Measurements from ENCODE around the gene RASSF7.
A peak's percentile ranks its signal among the peaks of the same experiment; 100 is the strongest.
"Not testable (repeated sequence)": the region's sequence is repeated elsewhere in the genome, so short reads cannot be mapped to it uniquely, and the experiment has no call there.

The RASSF7 gene

DNA sequence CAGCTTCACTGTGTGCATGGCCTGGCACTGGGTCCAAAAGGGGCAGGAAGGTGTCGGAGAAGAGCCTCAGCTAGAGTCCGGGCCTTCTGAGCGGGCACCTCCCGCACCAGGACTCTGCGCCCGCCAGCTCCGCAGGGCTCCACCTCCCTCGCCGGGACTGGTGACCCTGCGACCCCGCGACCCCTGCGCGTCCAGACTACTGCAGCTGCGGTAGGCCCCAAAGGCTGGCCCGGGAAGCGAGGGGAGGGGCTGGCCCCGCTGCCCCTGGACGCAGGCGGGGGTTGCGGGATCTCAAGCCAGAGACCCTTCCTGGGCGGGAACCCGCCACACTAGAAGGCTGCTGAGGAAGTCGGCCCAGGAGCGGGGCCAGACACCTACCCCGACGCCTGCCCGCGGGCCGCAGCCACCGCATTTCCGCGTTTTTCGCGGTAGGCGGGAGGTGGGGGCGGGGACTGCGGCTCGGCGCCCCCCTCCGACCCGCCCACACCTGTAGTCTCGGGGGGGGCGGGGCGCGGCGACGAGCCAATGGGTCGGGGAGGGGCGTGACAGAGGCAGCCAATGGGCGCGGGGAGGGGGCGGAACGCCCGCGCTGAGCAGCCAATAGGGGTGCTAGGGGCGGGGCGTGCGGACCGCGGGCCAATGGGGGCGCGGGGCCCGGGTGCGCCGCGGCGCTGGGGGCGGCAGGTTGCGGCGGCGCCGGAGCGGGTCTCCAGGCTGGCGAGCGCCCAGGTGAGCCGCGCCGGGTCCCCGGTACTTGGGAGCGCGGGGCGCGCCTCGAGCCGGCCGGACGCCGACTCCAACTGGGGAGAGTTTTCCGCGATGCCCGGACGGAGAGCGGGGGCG, at the start of gene RASSF7, which contains the start of gene LMNTD2:
RASSF7 (plus strand) TSS at position 666 of the 843 bp plus-strand sequence. CDS start 799 bp downstream, outside the sequence.
LMNTD2 (minus strand) TSS at position 434 of the 843 bp plus-strand sequence; CDS start at position 412, 22 bp downstream.
- peak; percentile 87 for DNase-seq (ENCODE audit: low read depth)

DNA sequence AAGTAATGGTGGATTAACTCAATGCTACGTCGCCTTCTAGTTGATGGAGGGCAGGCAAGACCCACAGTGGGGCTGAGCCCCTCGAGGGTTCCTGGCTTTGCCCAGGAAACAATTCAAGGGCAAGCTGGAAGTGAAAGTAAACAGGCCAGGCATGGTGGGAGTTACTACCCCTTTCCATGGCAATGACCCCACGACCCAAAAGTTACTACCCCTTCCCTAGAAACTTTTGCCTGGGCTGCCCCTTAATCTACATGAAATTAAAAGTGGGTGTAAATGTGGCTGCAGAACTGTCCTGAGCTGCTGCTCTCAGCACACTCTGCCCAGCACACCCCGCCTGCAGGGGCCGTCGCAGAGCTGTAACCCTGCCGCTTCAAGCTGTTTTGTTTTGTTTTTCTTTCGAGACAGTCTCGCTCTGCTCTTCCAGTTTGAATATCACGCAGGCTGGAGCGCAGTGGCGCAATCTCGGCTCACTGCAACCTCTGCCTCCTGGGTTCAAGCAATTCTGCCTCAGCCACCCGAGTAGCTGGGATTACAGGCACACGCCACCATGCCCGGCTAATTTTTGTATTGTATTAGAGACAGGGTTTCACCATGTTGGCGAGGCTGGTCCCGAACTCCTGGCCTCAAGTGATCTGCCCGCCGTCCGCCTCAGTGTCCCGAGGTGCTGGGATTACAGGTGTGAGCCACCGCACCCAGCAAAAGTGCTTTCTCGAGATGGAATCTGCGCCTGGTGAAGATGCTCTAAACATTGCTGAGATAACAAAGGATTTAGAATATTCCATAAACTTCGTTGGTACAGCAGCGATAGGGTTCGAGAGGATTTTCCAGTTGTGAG, 47.8 kb upstream of the RASSF7 start:
- DNase-seq (ENCODE audit: low read depth) = no peak

GRCh38 chr11:514606-515005, 46.2 kb upstream of the RASSF7 start:
- no peak for DNase-seq (ENCODE audit: low read depth)

GRCh38 chr11:515131-515530, 45.6 kb upstream of the RASSF7 start:
- DNase-seq (ENCODE audit: low read depth) = no peak

DNA sequence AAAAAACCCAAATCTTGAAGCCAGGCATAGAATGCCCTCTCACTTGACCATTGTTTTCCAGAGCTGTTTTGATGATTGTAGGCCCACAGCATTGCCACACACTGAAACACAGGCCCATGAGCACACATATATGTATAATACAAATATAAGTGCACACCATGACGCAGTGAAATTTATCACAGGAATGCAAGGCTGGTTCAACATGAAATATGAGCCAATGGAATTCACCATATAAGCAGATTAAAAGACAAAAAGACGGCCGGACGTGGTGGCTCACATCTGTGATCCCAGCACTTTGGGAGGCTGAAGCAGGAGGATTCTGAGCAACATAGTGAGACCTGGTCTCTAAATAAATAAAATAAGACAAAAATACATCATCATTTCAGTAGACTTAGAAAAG, 44.4 kb upstream of the RASSF7 start:
- no peak for DNase-seq (ENCODE audit: low read depth)

DNA sequence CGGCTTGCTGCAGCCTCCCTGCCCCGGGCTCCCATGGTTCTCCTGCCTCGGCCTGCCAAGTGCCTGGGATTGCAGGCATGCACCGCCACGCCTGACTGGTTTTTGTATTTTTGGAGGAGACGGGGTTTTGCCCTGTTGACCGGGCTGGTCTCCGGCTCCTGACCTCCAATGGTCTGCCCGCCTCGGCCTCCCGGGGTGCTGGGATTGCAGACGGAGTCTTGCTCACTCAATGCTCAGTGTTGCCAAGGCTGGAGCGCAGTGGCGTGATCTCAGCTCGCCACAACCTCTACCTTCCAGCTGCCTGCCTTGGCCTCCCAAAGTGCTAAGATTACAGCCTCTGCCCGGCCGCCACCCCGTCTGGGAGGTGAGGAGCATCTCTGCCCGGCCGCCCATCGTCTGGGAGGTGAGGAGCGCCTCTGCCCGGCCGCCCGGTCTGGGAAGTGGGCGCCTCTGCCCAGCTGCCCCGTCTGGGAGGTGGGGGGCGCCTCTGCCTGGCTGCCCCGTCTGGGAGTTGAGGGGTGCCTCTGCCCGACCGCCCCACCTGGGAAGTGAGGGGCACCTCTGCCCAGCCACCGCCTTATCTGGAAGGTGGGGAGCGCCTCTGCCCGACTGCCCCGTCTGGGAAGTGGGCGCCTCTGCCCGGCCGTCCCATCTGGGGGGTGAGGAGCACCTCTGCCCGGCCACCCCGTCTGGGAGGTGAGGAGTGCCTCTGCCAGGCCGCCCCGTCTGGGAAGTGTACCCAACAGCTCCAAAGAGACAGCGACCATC, 43.7 kb upstream of the RASSF7 start:
- DNase-seq (ENCODE audit: low read depth) = not testable (repeated sequence)

GRCh38 chr11:518463-519202, 42.1 kb upstream of the RASSF7 start:
- peak; percentile 98 for DNase-seq (ENCODE audit: low read depth)

DNA sequence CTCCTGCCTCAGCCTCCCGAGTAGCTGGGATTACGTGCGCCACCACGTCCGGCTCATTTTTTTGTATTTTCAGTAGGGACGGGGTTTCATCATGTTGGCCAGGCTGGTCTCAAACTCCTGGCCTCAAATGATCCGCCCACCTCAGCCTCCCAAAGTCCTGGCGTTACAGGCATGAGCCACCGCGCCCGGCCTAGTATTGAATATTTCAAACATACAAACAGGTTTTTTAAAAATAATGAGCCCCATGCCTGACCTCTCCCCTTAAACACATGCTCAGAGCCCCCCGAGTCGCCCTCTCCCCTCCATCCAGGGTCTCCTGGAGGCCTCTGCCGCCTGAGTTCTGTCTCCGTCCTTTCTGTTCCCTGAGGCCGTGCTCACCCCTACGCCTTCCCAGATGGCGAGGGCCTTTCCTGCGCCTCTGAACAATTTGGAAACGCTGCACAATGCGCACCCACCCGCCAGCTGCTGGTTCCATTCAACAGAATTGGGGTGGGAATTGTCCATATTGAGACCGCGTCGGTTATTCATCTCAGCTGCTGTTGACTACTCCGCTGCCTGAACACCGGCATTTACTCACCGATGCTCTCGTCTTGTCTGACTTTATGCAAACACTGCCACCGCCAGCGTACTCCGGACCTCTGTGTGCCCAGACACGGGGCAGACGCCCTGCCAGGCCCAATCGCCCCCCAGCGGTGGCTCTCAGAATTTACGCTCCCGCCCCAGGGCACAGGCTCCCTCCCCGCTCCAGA, 40.2 kb upstream of the RASSF7 start:
- peak; percentile 23 for DNase-seq (ENCODE audit: low read depth)

GRCh38 chr11:521177-521688, 39.5 kb upstream of the RASSF7 start:
- peak; percentile 24 for DNase-seq (ENCODE audit: low read depth)

GRCh38 chr11:526192-526591, 34.6 kb upstream of the RASSF7 start:
- no peak for DNase-seq (ENCODE audit: low read depth)

GRCh38 chr11:528166-528814, 32.5 kb upstream of the RASSF7 start:
- DNase-seq (ENCODE audit: low read depth) = no peak

DNA sequence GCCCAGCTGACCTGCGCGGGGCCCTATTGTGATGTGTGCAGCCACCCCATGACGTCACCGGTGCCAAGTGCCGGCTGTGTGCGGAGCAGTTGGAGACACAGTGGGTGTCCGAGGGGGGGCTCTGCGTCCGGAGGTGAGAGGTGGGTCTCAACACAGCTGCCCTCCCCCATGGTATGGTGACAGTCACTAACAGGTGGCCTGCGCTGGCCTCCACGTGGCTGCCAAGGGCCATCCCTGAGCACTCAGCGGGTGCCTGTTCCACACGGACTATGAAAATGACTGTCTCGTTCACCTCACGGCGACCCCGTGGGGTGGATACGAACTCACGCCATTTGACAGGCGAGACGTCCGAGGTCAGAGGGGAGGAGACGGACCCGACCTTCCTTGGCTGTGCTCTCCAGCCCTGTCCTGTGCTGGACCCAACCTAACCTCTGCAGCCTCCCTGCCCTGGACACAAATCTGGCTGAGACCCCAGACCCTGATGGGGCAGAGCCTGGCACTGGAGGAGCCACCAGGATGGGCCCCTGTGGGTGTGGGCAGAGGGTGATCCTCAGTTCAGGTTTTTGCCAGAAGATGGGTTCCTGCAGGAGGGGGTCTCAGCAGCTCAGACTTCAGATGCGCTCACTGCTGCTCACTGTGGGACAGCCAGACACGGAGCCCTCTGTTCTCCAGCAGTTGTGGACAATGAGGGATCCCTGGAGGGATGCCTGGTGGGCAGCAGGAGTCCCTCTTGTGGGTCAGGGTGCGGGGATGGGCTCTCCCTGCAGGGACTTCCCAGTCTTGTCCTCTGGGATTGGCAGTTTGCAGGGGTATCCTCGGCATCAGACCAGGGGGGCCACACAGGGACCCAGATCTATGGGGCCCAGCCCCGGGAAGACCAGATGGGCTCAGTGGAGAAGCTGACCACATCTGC, 31.7 kb upstream of the RASSF7 start:
- no peak for DNase-seq (ENCODE audit: low read depth)

GRCh38 chr11:529728-530411, 30.9 kb upstream of the RASSF7 start:
- no peak for DNase-seq (ENCODE audit: low read depth)

DNA sequence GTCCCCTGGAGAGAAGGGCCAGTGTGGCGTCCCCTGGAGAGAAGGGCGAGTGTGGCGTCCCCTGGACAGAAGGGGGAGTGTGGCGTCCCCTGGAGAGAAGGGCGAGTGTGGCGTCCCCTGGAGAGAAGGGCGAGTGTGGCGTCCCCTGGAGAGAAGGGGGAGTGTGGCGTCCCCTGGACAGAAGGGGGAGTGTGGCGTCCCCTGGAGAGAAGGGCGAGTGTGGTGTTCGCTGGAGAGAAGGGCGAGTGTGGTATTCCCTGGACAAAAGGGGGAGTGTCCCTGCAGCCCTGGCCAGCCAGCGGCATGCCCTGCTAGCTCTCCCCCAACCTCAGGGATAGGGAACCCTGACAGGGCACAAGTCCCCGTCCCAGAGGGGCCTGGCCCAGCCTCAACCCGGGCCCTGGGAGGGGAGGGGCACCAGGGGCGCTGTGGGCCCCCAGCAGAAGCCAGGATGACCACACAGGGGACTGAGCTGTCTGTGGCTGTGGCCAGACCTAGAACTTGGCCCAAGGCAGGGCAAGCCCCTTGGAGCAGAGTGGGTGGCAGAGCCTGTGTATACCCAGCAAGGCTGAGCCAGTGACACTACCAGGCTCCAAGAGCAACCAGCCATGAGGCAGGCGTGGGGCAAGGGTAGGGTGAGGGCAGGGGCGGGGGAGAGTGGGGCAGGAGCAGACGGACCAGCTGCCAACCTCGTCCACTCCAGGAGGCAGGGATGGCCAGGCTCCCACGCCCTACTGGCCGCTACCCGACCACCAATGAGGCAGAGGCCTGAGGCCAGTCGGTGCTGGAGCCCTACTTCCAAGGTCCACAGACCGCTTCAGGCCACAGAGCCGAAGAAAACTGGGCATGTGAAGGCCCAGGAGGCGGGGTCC, 29.6 kb upstream of the RASSF7 start:
- no peak for DNase-seq (ENCODE audit: low read depth)

- DNase-seq (ENCODE audit: low read depth) = peak; percentile 56
Observed at GRCh38 chr11:531919-532526, 28.7 kb upstream of the RASSF7 start.

DNA sequence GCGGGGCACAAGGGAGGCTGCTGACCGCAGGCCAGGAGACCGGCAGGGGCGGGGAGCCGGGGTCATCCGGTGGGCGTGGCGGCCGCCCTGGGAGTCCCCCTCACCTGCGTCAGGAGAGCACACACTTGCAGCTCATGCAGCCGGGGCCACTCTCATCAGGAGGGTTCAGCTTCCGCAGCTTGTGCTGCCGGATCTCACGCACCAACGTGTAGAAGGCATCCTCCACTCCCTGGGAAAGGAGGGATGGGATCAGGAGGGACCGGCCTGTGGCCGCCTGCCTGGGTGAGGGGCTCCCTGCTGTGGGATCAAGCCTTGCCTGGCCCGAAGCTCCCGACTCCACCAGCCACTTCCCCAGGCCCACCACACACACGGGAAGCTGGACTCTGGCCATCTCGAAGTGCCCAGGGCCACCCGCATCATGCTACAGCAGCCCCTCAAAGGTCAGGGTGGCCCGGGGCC, 28.2 kb upstream of the RASSF7 start:
- DNase-seq (ENCODE audit: low read depth) = peak; percentile 40
